ENCODE results near the gene KIDINS220. TPM values are rescaled to one million over a fixed set of nuclear protein-coding genes. Genes with fewer than 3 reads are reported as not detected.

Gene KIDINS220
- total and polyA plus RNA-seq, 2 donors (not counting 1 experiment from before 2014, with no cell fraction given): 58.0 to 110 TPM

- TF ChIP-seq CTCF (conservative IDR thresholded peaks at IDR 0.05 in 1 of 2, IDR thresholded peaks at IDR 0.05 in 1 of 2; ENCODE audit: low read depth in 1 of 2, low read length in 2 of 2) (no peak), EZH2 (IDR thresholded peaks at IDR 0.05; ENCODE audit: low read length, missing control alignments) (no peak)
- Histone ChIP-seq H3K27me3 (ENCODE audit: control insufficient read depth, insufficient read depth, low read length) (no peaks in the 10 kb centered on the region), H3K9ac (ENCODE audit: insufficient read depth, low read length) (no peak overlapping the region), H3K27ac (ENCODE audit: insufficient read depth, low read length) (no peak overlapping the region), H3K79me2 (ENCODE audit: control insufficient read depth, insufficient read depth, low read length) (no peaks in the 10 kb centered on the region), H3K9me3 (ENCODE audit: control insufficient read depth, insufficient read depth, low read depth, low read length) (no peaks in the 10 kb centered on the region), H3K4me3 (replicated peaks in 1 of 4; ENCODE audit: control extremely low read depth in 1 of 4, insufficient read depth in 1 of 4, low read depth in 3 of 4, low read length in 4 of 4) (no peak overlapping the region), H3K36me3 (ENCODE audit: control insufficient read depth, insufficient read depth, low read length) (no peaks in the 10 kb centered on the region), H4K20me1 (ENCODE audit: control insufficient read depth, extremely low read depth, insufficient read depth, low read length) (no peaks in the 10 kb centered on the region), H3K4me1 (ENCODE audit: control insufficient read depth, extremely low read depth, insufficient read depth, low read length) (no peaks in the 10 kb centered on the region), H2AFZ (ENCODE audit: low read length) (no peak overlapping the region), H3K4me2 (ENCODE audit: extremely low read depth, insufficient read depth, low read length) (no peak overlapping the region)
- DNase-seq (ENCODE audit: low read depth in 2 of 2): no peak
Measured at GRCh38 chr2:8857709-8858108, 20.3 kb upstream of the KIDINS220 start.

- Histone ChIP-seq H3K9ac (ENCODE audit: insufficient read depth, low read length) (no peak overlapping the region), H4K20me1 (ENCODE audit: control insufficient read depth, extremely low read depth, insufficient read depth, low read length) (no peaks in the 10 kb centered on the region), H3K4me2 (ENCODE audit: extremely low read depth, insufficient read depth, low read length) (no peak overlapping the region), H3K27ac (ENCODE audit: insufficient read depth, low read length) (no peak overlapping the region), H3K4me1 (ENCODE audit: control insufficient read depth, extremely low read depth, insufficient read depth, low read length) (no peaks in the 10 kb centered on the region), H3K9me3 (ENCODE audit: control insufficient read depth, insufficient read depth, low read depth, low read length) (no peaks in the 10 kb centered on the region), H2AFZ (ENCODE audit: low read length) (no peak overlapping the region), H3K79me2 (ENCODE audit: control insufficient read depth, insufficient read depth, low read length) (no peaks in the 10 kb centered on the region), H3K36me3 (ENCODE audit: control insufficient read depth, insufficient read depth, low read length) (no peaks in the 10 kb centered on the region), H3K27me3 (ENCODE audit: control insufficient read depth, insufficient read depth, low read length) (no peaks in the 10 kb centered on the region), H3K4me3 (replicated peaks in 1 of 4; ENCODE audit: control extremely low read depth in 1 of 4, insufficient read depth in 1 of 4, low read depth in 3 of 4, low read length in 4 of 4) (no peak overlapping the region)
- DNase-seq (ENCODE audit: low read depth in 2 of 2): no peak
- TF ChIP-seq CTCF (conservative IDR thresholded peaks at IDR 0.05 in 1 of 2, IDR thresholded peaks at IDR 0.05 in 1 of 2; ENCODE audit: low read depth in 1 of 2, low read length in 2 of 2): no peak
- TF ChIP-seq EZH2 (IDR thresholded peaks at IDR 0.05; ENCODE audit: low read length, missing control alignments): no peak
Measured at GRCh38 chr2:8856176-8856575, 18.8 kb upstream of the KIDINS220 start.

- Histone ChIP-seq H2AFZ (ENCODE audit: low read length) (no peak overlapping the region), H3K36me3 (ENCODE audit: control insufficient read depth, insufficient read depth, low read length) (no peaks in the 10 kb centered on the region), H3K4me3 (replicated peaks in 1 of 4; ENCODE audit: control extremely low read depth in 1 of 4, insufficient read depth in 1 of 4, low read depth in 3 of 4, low read length in 4 of 4) (no peak overlapping the region), H3K4me1 (ENCODE audit: control insufficient read depth, extremely low read depth, insufficient read depth, low read length) (no peaks in the 10 kb centered on the region), H3K9ac (ENCODE audit: insufficient read depth, low read length) (no peak overlapping the region), H3K4me2 (ENCODE audit: extremely low read depth, insufficient read depth, low read length) (no peak overlapping the region), H3K79me2 (ENCODE audit: control insufficient read depth, insufficient read depth, low read length) (no peaks in the 10 kb centered on the region), H3K27me3 (ENCODE audit: control insufficient read depth, insufficient read depth, low read length) (no peaks in the 10 kb centered on the region), H3K9me3 (ENCODE audit: control insufficient read depth, insufficient read depth, low read depth, low read length) (no peaks in the 10 kb centered on the region), H4K20me1 (ENCODE audit: control insufficient read depth, extremely low read depth, insufficient read depth, low read length) (no peaks in the 10 kb centered on the region), H3K27ac (ENCODE audit: insufficient read depth, low read length) (no peak overlapping the region)
- DNase-seq (ENCODE audit: low read depth in 2 of 2): no peak
- TF ChIP-seq CTCF (conservative IDR thresholded peaks at IDR 0.05 in 1 of 2, IDR thresholded peaks at IDR 0.05 in 1 of 2; ENCODE audit: low read depth in 1 of 2, low read length in 2 of 2) (no peak), EZH2 (IDR thresholded peaks at IDR 0.05; ENCODE audit: low read length, missing control alignments) (no peak)
Measured at GRCh38 chr2:8855010-8855409, 17.6 kb upstream of the KIDINS220 start.
